HEK293 (cell line): Measurements from ENCODE around the gene KLHL11.

ENCODE experiments used
- CTCF ChIA-PET: fragments of 350-600 bp; formaldehyde crosslinking; extraction: SDS; loops from one replicate; lab custom pipeline; 2021; ENCODE audit warnings: antibody characterized with exemption; lab: Yijun Ruan, JAX
- POLR2A ChIA-PET: fragments of 300-600 bp; formaldehyde crosslinking; extraction: SDS; loops from one replicate; lab custom pipeline; 2020; ENCODE audit warnings: antibody characterized with exemption, inconsistent platforms; lab: Yijun Ruan, JAX
- H3K27ac ChIP-seq: fragments of 200-500 bp; sonication (Bioruptor generic); 2 replicates; pipeline ENCODE4 v1.5.1; 2014; ENCODE audit warnings: low read depth, low read length, control low read depth, inconsistent platforms; ENCODE audit errors: extremely low read depth
- H3K36me3 ChIP-seq, 2 experiments: fragments of 200-500 bp in 1 of 2; sonication (Bioruptor generic) in 1 of 2; 1 replicate in 1 of 2; 2 replicates in 1 of 2; pipeline ENCODE4 v1.5.1; 2014 to 2017; ENCODE audit warnings: inconsistent platforms in 2 of 2, low read length in 2 of 2; ENCODE audit not compliant: control insufficient read depth in 2 of 2, insufficient read depth in 1 of 2
- H3K4me1 ChIP-seq: fragments of 200-500 bp; sonication (Bioruptor generic); 2 replicates; pipeline ENCODE4 v1.5.1; 2014; ENCODE audit warnings: mild to moderate bottlenecking, low read length, inconsistent platforms; ENCODE audit not compliant: control insufficient read depth, insufficient read depth
- H3K4me3 ChIP-seq: 2 replicates; pipeline ENCODE4 v1.5.1; 2011; ENCODE audit warnings: low read depth, mild to moderate bottlenecking, control low read depth, low read length, moderate library complexity
- H3K9me3 ChIP-seq: fragments of 200-500 bp; sonication (Bioruptor generic); 2 replicates; pipeline ENCODE4 v1.5.1; 2014; ENCODE audit warnings: low read depth, low read length, inconsistent platforms; ENCODE audit not compliant: control insufficient read depth, insufficient read depth
- GLIS2 ChIP-seq: fragments of 450-650 bp; formaldehyde crosslinking; IDR thresholded peaks from 2 replicates; pipeline ENCODE4 v1.5.1; 2016; ENCODE audit warnings: missing biosample characterization, missing genetic modification characterization
- HOXD13 ChIP-seq: sonication (generic); formaldehyde crosslinking; IDR thresholded peaks from 2 replicates; pipeline ENCODE4 v1.8.0; 2022; ENCODE audit warnings: missing genetic modification reagents, borderline replicate concordance
- KLF16 ChIP-seq: fragments of 450-650 bp; formaldehyde crosslinking; IDR thresholded peaks from 2 replicates; pipeline ENCODE4 v1.5.1; 2017; ENCODE audit warnings: missing biosample characterization, missing genetic modification characterization
- KLF7 ChIP-seq: fragments of 450-650 bp; formaldehyde crosslinking; IDR thresholded peaks from 2 replicates; pipeline ENCODE4 v1.5.1; 2016; ENCODE audit warnings: missing biosample characterization, missing genetic modification characterization, borderline replicate concordance
- KLF8 ChIP-seq: fragments of 450-650 bp; formaldehyde crosslinking; IDR thresholded peaks from 2 replicates; pipeline ENCODE4 v1.5.1; 2016; ENCODE audit warnings: missing biosample characterization, missing genetic modification characterization
- MZF1 ChIP-seq: fragments of 450-650 bp; formaldehyde crosslinking; IDR thresholded peaks from 2 replicates; pipeline ENCODE4 v1.5.1; 2017; ENCODE audit warnings: missing biosample characterization, missing genetic modification characterization, borderline replicate concordance
- PRDM1 ChIP-seq: fragments of 450-650 bp; formaldehyde crosslinking; IDR thresholded peaks from 2 replicates; pipeline ENCODE4; 2016; ENCODE audit warnings: missing biosample characterization, missing genetic modification characterization
- WT1 ChIP-seq: fragments of 450-650 bp; formaldehyde crosslinking; IDR thresholded peaks from 2 replicates; pipeline ENCODE4 v1.5.1; 2016; ENCODE audit warnings: missing biosample characterization, missing genetic modification characterization
- ZFHX2 ChIP-seq: fragments of 450-650 bp; formaldehyde crosslinking; conservative IDR thresholded peaks from 2 replicates; pipeline ENCODE4 v1.5.1; 2016; ENCODE audit warnings: missing biosample characterization, missing genetic modification characterization
- ZNF184 ChIP-seq: fragments of 450-650 bp; IDR thresholded peaks from 2 replicates; pipeline ENCODE4 v1.5.1; 2018; ENCODE audit warnings: missing biosample characterization, mild to moderate bottlenecking, missing genetic modification characterization
- ZNF23 ChIP-seq: fragments of 450-650 bp; formaldehyde crosslinking; IDR thresholded peaks from 2 replicates; pipeline ENCODE4 v1.5.1; 2016; ENCODE audit warnings: missing biosample characterization, missing genetic modification characterization, borderline replicate concordance
- ZNF248 ChIP-seq: fragments of 450-650 bp; formaldehyde crosslinking; IDR thresholded peaks from 2 replicates; pipeline ENCODE4 v1.5.1; 2017; ENCODE audit warnings: missing biosample characterization, missing genetic modification characterization
- ZNF366 ChIP-seq: fragments of 450-650 bp; formaldehyde crosslinking; conservative IDR thresholded peaks from 2 replicates; pipeline ENCODE4 v1.5.1; 2016; ENCODE audit warnings: missing biosample characterization, missing genetic modification characterization
- ZNF530 ChIP-seq: fragments of 450-650 bp; formaldehyde crosslinking; IDR thresholded peaks from 2 replicates; pipeline ENCODE4 v1.5.1; 2016; ENCODE audit warnings: low read depth, missing biosample characterization, missing genetic modification characterization
- ZNF548 ChIP-seq: fragments of 450-650 bp; formaldehyde crosslinking; IDR thresholded peaks from 2 replicates; pipeline ENCODE4 v1.5.1; 2016; ENCODE audit warnings: missing biosample characterization, missing genetic modification characterization
- ZNF621 ChIP-seq: fragments of 450-650 bp; formaldehyde crosslinking; IDR thresholded peaks from 2 replicates; pipeline ENCODE4 v1.5.1; 2017; ENCODE audit warnings: missing biosample characterization, missing genetic modification characterization
- ZNF837 ChIP-seq: fragments of 450-650 bp; formaldehyde crosslinking; IDR thresholded peaks from 2 replicates; pipeline ENCODE4 v1.5.1; 2016; ENCODE audit warnings: missing biosample characterization, missing genetic modification characterization
- TF ChIP-seq, protein P1 (sequence below): fragments of 450-650 bp; formaldehyde crosslinking; IDR thresholded peaks from 2 replicates; pipeline ENCODE4 v1.5.1; 2016; ENCODE audit warnings: missing biosample characterization, missing genetic modification characterization
- TF ChIP-seq, protein P2 (sequence below): fragments of 450-650 bp; formaldehyde crosslinking; IDR thresholded peaks from 2 replicates; pipeline ENCODE4 v1.5.1; 2016; ENCODE audit warnings: missing biosample characterization, missing genetic modification characterization, borderline replicate concordance
- TF ChIP-seq, protein P3 (sequence below): fragments of 450-650 bp; formaldehyde crosslinking; IDR thresholded peaks from 2 replicates; pipeline ENCODE4 v1.5.1; 2016; ENCODE audit warnings: missing biosample characterization, missing genetic modification characterization
- TF ChIP-seq, protein P4 (sequence below): fragments of 450-650 bp; formaldehyde crosslinking; optimal IDR thresholded peaks from 2 replicates; pipeline ENCODE3; 2016; ENCODE audit warnings: missing biosample characterization, mild to moderate bottlenecking, missing genetic modification characterization
- TF ChIP-seq, protein P5 (sequence below): fragments of 450-650 bp; formaldehyde crosslinking; IDR thresholded peaks from 2 replicates; pipeline ENCODE4 v1.5.1; 2017; ENCODE audit warnings: missing biosample characterization, missing genetic modification characterization

Gene KLHL11

DNA sequence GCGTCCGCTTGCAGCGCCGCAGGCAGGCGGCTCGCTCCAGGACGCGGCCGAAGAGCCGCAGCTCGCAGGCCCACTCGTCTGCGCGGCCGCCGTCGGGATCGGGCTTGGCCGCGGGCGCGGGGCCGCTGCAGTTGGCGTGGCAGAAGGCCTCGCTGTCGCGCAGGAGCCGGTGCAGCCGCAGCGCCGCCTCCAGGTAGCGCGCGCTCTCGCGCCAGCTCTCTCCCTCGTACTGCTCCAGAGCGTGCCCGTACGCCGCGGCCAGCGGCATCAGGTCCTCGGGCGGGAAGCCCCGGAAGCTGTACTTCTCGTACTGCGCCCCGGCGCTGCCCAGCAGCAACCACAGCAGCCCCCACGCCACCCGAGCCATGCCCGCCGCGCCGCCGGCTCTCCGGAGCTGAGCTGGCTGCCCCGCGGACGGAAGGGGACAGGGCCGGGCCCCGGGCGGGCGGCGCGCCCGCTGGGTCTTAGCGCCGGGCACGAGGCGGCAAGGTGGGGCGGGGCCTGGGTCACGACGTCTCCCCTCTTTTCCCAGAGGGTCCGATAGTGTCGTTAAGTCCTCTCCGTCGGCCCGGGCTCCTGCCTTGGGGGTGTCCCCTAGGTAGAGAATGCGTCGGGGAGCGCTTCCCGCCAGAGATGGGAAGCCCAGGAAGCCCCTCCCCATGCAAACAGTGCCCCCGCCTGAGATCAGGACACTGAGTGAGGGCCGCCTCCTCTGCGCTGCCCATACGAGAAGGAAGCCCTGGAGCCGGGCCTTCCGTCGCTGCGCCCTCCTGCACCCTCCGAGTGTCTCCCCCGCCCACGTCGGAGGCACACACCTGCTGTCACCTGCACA is 53.5 kb downstream of the KLHL11 start, which contains the start of gene P3H4:
Gene P3H4 (minus strand): TSS at position 401 of the 832 bp plus-strand sequence. CDS start 34 bp downstream, at position 367.
- Histone ChIP-seq H3K9me3 (no peaks in the 10 kb centered on the region), H3K36me3 (peaks cover 10 to 37% of the 10 kb centered on the region in 2 experiments; a peak in 2 of 3 replicates), H3K27ac (peak within 1 kb of the TSS; percentile 89), H3K4me3 (peak within 1 kb of the TSS; percentile 73), H3K4me1 (0 out of 2 replicates have a peak, but pooled peaks cover 8% of the 10 kb centered on the region)
- ChIA-PET POLR2A (interaction anchor here (0.5 to 4.2 kb wide), 34 partner anchors 8 to 1390 kb away, joined by 3 to 37 read pairs (median 5); partner anchors contain the start of genes ACLY, CNP, DNAJC7 and EIF1), CTCF (interaction anchor here (0.7 to 4.6 kb wide), 23 partner anchors 10 to 567 kb away, joined by 3 to 45 read pairs (median 4); partner anchors contain the start of gene ACLY)
- TF ChIP-seq ZNF530 (tag by site-specific recombination) (no peak), MZF1 (tag by site-specific recombination) (no peak), ZNF248 (tag by site-specific recombination) (no peak), ZNF366 (no peak), WT1 (tag by site-specific recombination) (no peak), ZNF23 (tag by site-specific recombination) (no peak), GLIS2 (tag by site-specific recombination) (peak; percentile 94; the same call in 1 of the 2 replicates), ZNF621 (tag by site-specific recombination) (no peak), KLF16 (tag by site-specific recombination) (peak; percentile 26; the same call in 1 of the 2 replicates), ZFHX2 (tag by site-specific recombination) (peak; percentile 74), PRDM1 (tag by site-specific recombination) (no peak), KLF7 (tag by site-specific recombination) (peak; percentile 51; the same call in 1 of the 2 replicates), ZNF184 (tag by site-specific recombination) (0 out of 2 replicates have a peak, but pooled peaks have one; percentile 41), ZNF548 (tag by site-specific recombination) (no peak), KLF8 (tag by site-specific recombination) (peak; percentile 95), ZNF837 (tag by site-specific recombination) (no peak), HOXD13 (CRISPR knock-in tag) (no peak)
- TF ChIP-seq, protein P1, sequence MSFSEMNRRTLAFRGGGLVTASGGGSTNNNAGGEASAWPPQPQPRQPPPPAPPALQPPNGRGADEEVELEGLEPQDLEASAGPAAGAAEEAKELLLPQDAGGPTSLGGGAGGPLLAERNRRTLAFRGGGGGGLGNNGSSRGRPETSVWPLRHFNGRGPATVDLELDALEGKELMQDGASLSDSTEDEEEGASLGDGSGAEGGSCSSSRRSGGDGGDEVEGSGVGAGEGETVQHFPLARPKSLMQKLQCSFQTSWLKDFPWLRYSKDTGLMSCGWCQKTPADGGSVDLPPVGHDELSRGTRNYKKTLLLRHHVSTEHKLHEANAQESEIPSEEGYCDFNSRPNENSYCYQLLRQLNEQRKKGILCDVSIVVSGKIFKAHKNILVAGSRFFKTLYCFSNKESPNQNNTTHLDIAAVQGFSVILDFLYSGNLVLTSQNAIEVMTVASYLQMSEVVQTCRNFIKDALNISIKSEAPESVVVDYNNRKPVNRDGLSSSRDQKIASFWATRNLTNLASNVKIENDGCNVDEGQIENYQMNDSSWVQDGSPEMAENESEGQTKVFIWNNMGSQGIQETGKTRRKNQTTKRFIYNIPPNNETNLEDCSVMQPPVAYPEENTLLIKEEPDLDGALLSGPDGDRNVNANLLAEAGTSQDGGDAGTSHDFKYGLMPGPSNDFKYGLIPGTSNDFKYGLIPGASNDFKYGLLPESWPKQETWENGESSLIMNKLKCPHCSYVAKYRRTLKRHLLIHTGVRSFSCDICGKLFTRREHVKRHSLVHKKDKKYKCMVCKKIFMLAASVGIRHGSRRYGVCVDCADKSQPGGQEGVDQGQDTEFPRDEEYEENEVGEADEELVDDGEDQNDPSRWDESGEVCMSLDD (tag by site-specific recombination) = no peak; the same call in 1 of the 2 replicates
- TF ChIP-seq, protein P2, sequence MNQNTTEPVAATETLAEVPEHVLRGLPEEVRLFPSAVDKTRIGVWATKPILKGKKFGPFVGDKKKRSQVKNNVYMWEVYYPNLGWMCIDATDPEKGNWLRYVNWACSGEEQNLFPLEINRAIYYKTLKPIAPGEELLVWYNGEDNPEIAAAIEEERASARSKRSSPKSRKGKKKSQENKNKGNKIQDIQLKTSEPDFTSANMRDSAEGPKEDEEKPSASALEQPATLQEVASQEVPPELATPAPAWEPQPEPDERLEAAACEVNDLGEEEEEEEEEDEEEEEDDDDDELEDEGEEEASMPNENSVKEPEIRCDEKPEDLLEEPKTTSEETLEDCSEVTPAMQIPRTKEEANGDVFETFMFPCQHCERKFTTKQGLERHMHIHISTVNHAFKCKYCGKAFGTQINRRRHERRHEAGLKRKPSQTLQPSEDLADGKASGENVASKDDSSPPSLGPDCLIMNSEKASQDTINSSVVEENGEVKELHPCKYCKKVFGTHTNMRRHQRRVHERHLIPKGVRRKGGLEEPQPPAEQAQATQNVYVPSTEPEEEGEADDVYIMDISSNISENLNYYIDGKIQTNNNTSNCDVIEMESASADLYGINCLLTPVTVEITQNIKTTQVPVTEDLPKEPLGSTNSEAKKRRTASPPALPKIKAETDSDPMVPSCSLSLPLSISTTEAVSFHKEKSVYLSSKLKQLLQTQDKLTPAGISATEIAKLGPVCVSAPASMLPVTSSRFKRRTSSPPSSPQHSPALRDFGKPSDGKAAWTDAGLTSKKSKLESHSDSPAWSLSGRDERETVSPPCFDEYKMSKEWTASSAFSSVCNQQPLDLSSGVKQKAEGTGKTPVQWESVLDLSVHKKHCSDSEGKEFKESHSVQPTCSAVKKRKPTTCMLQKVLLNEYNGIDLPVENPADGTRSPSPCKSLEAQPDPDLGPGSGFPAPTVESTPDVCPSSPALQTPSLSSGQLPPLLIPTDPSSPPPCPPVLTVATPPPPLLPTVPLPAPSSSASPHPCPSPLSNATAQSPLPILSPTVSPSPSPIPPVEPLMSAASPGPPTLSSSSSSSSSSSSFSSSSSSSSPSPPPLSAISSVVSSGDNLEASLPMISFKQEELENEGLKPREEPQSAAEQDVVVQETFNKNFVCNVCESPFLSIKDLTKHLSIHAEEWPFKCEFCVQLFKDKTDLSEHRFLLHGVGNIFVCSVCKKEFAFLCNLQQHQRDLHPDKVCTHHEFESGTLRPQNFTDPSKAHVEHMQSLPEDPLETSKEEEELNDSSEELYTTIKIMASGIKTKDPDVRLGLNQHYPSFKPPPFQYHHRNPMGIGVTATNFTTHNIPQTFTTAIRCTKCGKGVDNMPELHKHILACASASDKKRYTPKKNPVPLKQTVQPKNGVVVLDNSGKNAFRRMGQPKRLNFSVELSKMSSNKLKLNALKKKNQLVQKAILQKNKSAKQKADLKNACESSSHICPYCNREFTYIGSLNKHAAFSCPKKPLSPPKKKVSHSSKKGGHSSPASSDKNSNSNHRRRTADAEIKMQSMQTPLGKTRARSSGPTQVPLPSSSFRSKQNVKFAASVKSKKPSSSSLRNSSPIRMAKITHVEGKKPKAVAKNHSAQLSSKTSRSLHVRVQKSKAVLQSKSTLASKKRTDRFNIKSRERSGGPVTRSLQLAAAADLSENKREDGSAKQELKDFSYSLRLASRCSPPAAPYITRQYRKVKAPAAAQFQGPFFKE (tag by site-specific recombination) = no peak
- TF ChIP-seq, protein P3, sequence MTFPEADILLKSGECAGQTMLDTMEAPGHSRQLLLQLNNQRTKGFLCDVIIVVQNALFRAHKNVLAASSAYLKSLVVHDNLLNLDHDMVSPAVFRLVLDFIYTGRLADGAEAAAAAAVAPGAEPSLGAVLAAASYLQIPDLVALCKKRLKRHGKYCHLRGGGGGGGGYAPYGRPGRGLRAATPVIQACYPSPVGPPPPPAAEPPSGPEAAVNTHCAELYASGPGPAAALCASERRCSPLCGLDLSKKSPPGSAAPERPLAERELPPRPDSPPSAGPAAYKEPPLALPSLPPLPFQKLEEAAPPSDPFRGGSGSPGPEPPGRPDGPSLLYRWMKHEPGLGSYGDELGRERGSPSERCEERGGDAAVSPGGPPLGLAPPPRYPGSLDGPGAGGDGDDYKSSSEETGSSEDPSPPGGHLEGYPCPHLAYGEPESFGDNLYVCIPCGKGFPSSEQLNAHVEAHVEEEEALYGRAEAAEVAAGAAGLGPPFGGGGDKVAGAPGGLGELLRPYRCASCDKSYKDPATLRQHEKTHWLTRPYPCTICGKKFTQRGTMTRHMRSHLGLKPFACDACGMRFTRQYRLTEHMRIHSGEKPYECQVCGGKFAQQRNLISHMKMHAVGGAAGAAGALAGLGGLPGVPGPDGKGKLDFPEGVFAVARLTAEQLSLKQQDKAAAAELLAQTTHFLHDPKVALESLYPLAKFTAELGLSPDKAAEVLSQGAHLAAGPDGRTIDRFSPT = no peak
- TF ChIP-seq, protein P4, sequence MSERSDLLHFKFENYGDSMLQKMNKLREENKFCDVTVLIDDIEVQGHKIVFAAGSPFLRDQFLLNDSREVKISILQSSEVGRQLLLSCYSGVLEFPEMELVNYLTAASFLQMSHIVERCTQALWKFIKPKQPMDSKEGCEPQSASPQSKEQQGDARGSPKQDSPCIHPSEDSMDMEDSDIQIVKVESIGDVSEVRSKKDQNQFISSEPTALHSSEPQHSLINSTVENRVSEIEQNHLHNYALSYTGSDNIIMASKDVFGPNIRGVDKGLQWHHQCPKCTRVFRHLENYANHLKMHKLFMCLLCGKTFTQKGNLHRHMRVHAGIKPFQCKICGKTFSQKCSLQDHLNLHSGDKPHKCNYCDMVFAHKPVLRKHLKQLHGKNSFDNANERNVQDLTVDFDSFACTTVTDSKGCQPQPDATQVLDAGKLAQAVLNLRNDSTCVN (tag by site-specific recombination) = peak; percentile 96
- TF ChIP-seq, protein P5, sequence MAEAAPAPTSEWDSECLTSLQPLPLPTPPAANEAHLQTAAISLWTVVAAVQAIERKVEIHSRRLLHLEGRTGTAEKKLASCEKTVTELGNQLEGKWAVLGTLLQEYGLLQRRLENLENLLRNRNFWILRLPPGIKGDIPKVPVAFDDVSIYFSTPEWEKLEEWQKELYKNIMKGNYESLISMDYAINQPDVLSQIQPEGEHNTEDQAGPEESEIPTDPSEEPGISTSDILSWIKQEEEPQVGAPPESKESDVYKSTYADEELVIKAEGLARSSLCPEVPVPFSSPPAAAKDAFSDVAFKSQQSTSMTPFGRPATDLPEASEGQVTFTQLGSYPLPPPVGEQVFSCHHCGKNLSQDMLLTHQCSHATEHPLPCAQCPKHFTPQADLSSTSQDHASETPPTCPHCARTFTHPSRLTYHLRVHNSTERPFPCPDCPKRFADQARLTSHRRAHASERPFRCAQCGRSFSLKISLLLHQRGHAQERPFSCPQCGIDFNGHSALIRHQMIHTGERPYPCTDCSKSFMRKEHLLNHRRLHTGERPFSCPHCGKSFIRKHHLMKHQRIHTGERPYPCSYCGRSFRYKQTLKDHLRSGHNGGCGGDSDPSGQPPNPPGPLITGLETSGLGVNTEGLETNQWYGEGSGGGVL (tag by site-specific recombination) = no peak
